Panc1 (cell line): Measurements from ENCODE around the gene NACC1. TPM values are rescaled to one million over a fixed set of nuclear protein-coding genes. Genes with fewer than 3 reads are reported as not detected.
A peak's percentile ranks its signal among the peaks of the same experiment; 100 is the strongest.

Experiments used
- ATAC-seq: fragments of 200-7000 bp; cut with Tn5 transposase; 2 replicates; pipeline ENCODE4 v1.9.1; 2020; ENCODE audit warnings: mild to moderate bottlenecking, moderate library complexity
- BruUV-seq: library from RNA; stranded (reverse); fragments of 400-500 nt; replicated peaks from 2 replicates; lab custom pipeline; 2021; lab: Mats Ljungman, UMichigan
- CTCF ChIA-PET: fragments of 300-600 bp; sonication (Branson Sonifier 250); formaldehyde crosslinking; loops from one replicate; lab custom pipeline; 2022; ENCODE audit warnings: antibody characterized with exemption; lab: Charles Lee
- POLR2A ChIA-PET: fragments of 300-600 bp; sonication (Branson Sonifier 250); formaldehyde crosslinking; loops from one replicate; lab custom pipeline; 2022; ENCODE audit warnings: antibody characterized with exemption; lab: Charles Lee
- DNase-seq: peaks from one replicate; pipeline ENCODE4 v3.0.0-alpha.2; 2010; ENCODE audit warnings: low read depth, low spot score
- H3K27ac ChIP-seq: 2 replicates; pipeline ENCODE4 v1.5.1; 2011; ENCODE audit warnings: mild to moderate bottlenecking, low read length, inconsistent platforms
- H3K27me3 ChIP-seq: fragments of 200-500 bp; sonication (Bioruptor generic); 2 replicates; pipeline ENCODE4 v1.6.0; 2014; ENCODE audit warnings: low read length, inconsistent platforms; ENCODE audit not compliant: control insufficient read depth, insufficient read depth
- H3K36me3 ChIP-seq: fragments of 200-500 bp; sonication (Bioruptor generic); 2 replicates; pipeline ENCODE4 v1.5.1; 2014; ENCODE audit warnings: inconsistent platforms, mild to moderate bottlenecking, low read length, moderate library complexity; ENCODE audit not compliant: control insufficient read depth, insufficient read depth
- H3K4me1 ChIP-seq: 2 replicates; pipeline ENCODE4 v1.5.1; 2011; ENCODE audit warnings: inconsistent platforms, mild to moderate bottlenecking, low read length, moderate library complexity; ENCODE audit not compliant: control insufficient read depth, insufficient read depth
- H3K4me3 ChIP-seq, 2 experiments: 2 replicates each; pipeline ENCODE4 v1.5.1; 2011 to 2012; ENCODE audit warnings: low read depth in 2 of 2, low read length in 2 of 2, mild to moderate bottlenecking in 2 of 2, inconsistent platforms in 1 of 2, moderate library complexity in 1 of 2
- H3K9me3 ChIP-seq: fragments of 200-500 bp; sonication (Bioruptor generic); 2 replicates; pipeline ENCODE4 v1.5.1; 2014; ENCODE audit warnings: low read depth, mild to moderate bottlenecking, inconsistent platforms, low read length, moderate library complexity; ENCODE audit not compliant: control insufficient read depth, insufficient read depth
- POLR2AphosphoS5 ChIP-seq: IDR thresholded peaks from 2 replicates; pipeline ENCODE4 v1.6.1; 2012; ENCODE audit warnings: mild to moderate bottlenecking, low read depth, low read length, moderate library complexity
- SIN3A ChIP-seq: IDR thresholded peaks from 2 replicates; pipeline ENCODE4 v1.6.1; 2012; ENCODE audit warnings: low read depth, mild to moderate bottlenecking, low read length, moderate library complexity, borderline replicate concordance; ENCODE audit not compliant: insufficient read depth
- TCF7L2 ChIP-seq: IDR thresholded peaks from 2 replicates; pipeline ENCODE4 v1.6.1; 2011; ENCODE audit warnings: mild to moderate bottlenecking, low read depth, low read length, inconsistent platforms
- in situ Hi-C: cut with HindIII; loops from 2 replicates; pipeline ENCODE4 v1.10.0; 2016; ENCODE audit warnings: low sequenced_read_pairs, low pct_unique_long_range_greater_than_20kb
- intact Hi-C: fragments of 100-400 bp; cut with micrococcal nuclease; formaldehyde crosslinking; loops from one replicate; pipeline ENCODE4 v1.10.0; 2022; ENCODE audit not compliant: unreplicated experiment
- total RNA-seq: library from RNA; stranded (reverse); gene quantifications from one replicate; pipeline ENCODE4 v1.2.1, GENCODE V29; 2021; ENCODE audit not compliant: unreplicated experiment
- TF ChIP-seq, protein P1 (sequence below): fragments of 450-650 bp; IDR thresholded peaks from 2 replicates; pipeline ENCODE4 v1.5.1; 2017; ENCODE audit warnings: mild to moderate bottlenecking
- TF ChIP-seq, protein P2 (sequence below), 2 experiments: IDR thresholded peaks; 2 replicates each; pipeline ENCODE4 v1.6.1; 2011 to 2012; ENCODE audit warnings: low read depth in 2 of 2, control low read depth in 1 of 2, low read length in 1 of 2, mild to moderate bottlenecking in 1 of 2, moderate library complexity in 1 of 2; ENCODE audit not compliant: insufficient read depth in 1 of 2

The NACC1 gene
- total RNA-seq, 1 experiment from 2014 or later: 129 TPM

DNA sequence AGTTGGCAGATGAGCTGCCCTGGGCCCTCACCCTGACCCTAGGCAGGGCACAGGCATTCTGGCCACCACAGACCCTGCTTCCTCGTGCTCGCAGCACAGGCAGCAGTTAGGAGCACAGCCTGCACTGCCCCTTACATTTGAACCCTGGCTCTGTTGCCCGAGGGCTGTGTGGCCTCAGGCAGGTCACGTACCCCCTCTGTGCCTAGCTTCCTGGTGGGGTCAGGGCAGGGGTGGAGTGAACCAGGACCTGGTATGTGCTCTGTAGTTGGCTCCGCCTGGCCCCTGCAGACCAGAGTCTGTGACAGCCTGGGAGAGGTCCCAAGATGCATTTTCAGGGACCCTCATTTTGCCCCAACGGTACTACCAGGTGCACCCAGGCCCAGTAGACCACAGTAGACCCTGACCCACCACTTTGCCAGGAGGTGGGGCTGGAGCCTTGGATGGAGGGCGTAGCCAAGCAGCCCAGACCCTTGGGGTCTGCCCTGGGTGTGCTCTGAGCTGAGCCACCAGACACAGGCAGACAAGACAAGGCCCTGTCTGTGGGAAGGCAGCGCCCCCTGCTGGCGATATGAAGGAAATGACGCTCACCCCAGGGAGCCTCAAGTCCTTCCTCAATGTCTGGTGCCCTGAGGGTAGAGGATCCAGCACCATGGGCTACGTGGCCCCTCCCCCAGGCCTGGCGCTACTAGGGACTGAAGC, 24.5 kb upstream of the NACC1 start:
- TF ChIP-seq, protein P1, sequence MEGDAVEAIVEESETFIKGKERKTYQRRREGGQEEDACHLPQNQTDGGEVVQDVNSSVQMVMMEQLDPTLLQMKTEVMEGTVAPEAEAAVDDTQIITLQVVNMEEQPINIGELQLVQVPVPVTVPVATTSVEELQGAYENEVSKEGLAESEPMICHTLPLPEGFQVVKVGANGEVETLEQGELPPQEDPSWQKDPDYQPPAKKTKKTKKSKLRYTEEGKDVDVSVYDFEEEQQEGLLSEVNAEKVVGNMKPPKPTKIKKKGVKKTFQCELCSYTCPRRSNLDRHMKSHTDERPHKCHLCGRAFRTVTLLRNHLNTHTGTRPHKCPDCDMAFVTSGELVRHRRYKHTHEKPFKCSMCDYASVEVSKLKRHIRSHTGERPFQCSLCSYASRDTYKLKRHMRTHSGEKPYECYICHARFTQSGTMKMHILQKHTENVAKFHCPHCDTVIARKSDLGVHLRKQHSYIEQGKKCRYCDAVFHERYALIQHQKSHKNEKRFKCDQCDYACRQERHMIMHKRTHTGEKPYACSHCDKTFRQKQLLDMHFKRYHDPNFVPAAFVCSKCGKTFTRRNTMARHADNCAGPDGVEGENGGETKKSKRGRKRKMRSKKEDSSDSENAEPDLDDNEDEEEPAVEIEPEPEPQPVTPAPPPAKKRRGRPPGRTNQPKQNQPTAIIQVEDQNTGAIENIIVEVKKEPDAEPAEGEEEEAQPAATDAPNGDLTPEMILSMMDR: peak; percentile 89
- no peak for TF ChIP-seq TCF7L2
- TF ChIP-seq, protein P2, sequence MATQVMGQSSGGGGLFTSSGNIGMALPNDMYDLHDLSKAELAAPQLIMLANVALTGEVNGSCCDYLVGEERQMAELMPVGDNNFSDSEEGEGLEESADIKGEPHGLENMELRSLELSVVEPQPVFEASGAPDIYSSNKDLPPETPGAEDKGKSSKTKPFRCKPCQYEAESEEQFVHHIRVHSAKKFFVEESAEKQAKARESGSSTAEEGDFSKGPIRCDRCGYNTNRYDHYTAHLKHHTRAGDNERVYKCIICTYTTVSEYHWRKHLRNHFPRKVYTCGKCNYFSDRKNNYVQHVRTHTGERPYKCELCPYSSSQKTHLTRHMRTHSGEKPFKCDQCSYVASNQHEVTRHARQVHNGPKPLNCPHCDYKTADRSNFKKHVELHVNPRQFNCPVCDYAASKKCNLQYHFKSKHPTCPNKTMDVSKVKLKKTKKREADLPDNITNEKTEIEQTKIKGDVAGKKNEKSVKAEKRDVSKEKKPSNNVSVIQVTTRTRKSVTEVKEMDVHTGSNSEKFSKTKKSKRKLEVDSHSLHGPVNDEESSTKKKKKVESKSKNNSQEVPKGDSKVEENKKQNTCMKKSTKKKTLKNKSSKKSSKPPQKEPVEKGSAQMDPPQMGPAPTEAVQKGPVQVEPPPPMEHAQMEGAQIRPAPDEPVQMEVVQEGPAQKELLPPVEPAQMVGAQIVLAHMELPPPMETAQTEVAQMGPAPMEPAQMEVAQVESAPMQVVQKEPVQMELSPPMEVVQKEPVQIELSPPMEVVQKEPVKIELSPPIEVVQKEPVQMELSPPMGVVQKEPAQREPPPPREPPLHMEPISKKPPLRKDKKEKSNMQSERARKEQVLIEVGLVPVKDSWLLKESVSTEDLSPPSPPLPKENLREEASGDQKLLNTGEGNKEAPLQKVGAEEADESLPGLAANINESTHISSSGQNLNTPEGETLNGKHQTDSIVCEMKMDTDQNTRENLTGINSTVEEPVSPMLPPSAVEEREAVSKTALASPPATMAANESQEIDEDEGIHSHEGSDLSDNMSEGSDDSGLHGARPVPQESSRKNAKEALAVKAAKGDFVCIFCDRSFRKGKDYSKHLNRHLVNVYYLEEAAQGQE (IDR thresholded peaks at IDR 0.05; ENCODE audit: insufficient read depth in 1 of 2, low read depth in 2 of 2, low read length in 1 of 2): no peak
- Histone ChIP-seq H3K27me3 (no peaks in the 10 kb centered on the region), H3K9me3 (no peaks in the 10 kb centered on the region), H3K27ac (peak overlapping the region; percentile 66), H3K4me1 (peaks cover 53% of the 10 kb centered on the region), H3K4me3 (no peak overlapping the region), H3K36me3 (no peaks in the 10 kb centered on the region; the same call in 1 of the 2 replicates)
- in situ Hi-C loops: no loop called here
- no TSS peak for BruUV-seq
- POLR2A ChIA-PET: no interaction called here
- DNase-seq: no peak
- ATAC-seq: peak; percentile 83
- CTCF ChIA-PET: interaction anchor here (1.2 to 1.4 kb wide), 3 partner anchors 33 to 116 kb away, joined by 3 to 8 read pairs (median 5); no protein-coding TSS in a partner anchor
- intact Hi-C loops: loop anchor here (5.0 to 10.0 kb wide), 2 partner anchors 59 to 116 kb away; no protein-coding TSS in a partner anchor

DNA sequence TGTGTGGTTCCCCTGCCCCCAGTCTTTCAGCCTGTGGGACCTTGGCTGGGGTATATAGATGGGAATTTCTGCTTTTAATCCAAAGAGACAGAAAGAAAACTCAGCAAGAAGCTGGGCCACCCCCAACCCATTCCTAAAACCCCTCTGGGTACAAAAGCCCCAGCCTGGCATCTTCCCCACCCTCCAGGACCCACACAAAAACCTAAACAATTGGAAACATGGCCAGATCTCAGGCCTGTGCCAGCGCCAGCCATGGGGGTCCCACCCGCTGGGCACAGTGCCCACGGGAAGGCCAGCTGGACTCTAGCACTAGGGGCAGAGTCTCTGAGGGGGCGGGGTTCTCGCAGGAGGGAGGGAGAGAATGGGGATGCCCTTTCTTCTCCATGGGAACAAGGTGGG, 24.0 kb upstream of the NACC1 start:
- in situ Hi-C loops: no loop called here
- H3K4me1 ChIP-seq: peaks cover 53% of the 10 kb centered on the region
- H3K4me3 ChIP-seq: no peak overlapping the region
- H3K27me3 ChIP-seq: no peaks in the 10 kb centered on the region
- no peak for ATAC-seq
- no TSS peak for BruUV-seq
- intact Hi-C loops: loop anchor here (5.0 to 10.0 kb wide), 2 partner anchors 59 to 117 kb away; no protein-coding TSS in a partner anchor
- DNase-seq: no peak
- H3K27ac ChIP-seq: peak overlapping the region; percentile 66; the same call in 1 of the 2 replicates
- TF ChIP-seq SIN3A: no peak
- no peak for TF ChIP-seq POLR2AphosphoS5
- TF ChIP-seq, protein P1: peak; percentile 67
- TF ChIP-seq, protein P2 (IDR thresholded peaks at IDR 0.05; ENCODE audit: insufficient read depth in 1 of 2, low read depth in 2 of 2, low read length in 1 of 2): no peak
- no peaks in the 10 kb centered on the region for H3K9me3 ChIP-seq
- ChIA-PET POLR2A (no interaction called here), CTCF (interaction anchor here (1.2 to 1.4 kb wide), 4 partner anchors 33 to 123 kb away, joined by 3 to 8 read pairs (median 6); no protein-coding TSS in a partner anchor)
- no peaks in the 10 kb centered on the region; the same call in 1 of the 2 replicates for H3K36me3 ChIP-seq
